Esophagus squamous epithelium (tissue), 5 donors: ENCODE results near the gene ALOX12. TPM values are rescaled to one million over a fixed set of nuclear protein-coding genes. Genes with fewer than 3 reads are reported as not detected.
"Not testable (repeated sequence)": the region's sequence is repeated elsewhere in the genome, so short reads cannot be mapped to it uniquely, and the experiment has no call there.

Experiments used
- DNase-seq: peaks from one replicate; lab custom pipeline; 2025; lab: John Stamatoyannopoulos, UW
- H3K27ac ChIP-seq, 4 donors: fragments of 200-600 bp; sonication (generic); one replicate each; pipeline ENCODE4 v1.5.1; 2016 to 2019; ENCODE audit warnings: mild to moderate bottlenecking in 1 of 4
- H3K27me3 ChIP-seq, 4 donors: fragments of 200-600 bp; sonication (generic); 1 replicate in 3 of 4; 2 replicates in 1 of 4; pipeline versions ENCODE4 v1.5.1 to v1.6.0; 2017 to 2021; ENCODE audit warnings: antibody characterized with exemption in 1 of 4
- H3K36me3 ChIP-seq, 3 donors: fragments of 200-600 bp; sonication (generic); one replicate each; pipeline ENCODE4 v1.5.1; 2016 to 2019
- H3K4me1 ChIP-seq, 3 donors: fragments of 200-600 bp; sonication (generic); one replicate each; pipeline ENCODE4 v1.5.1; 2017 to 2019
- H3K4me3 ChIP-seq, 4 donors: fragments of 200-600 bp; sonication (generic); 1 replicate in 3 of 4; 2 replicates in 1 of 4; pipeline ENCODE4 v1.5.1; 2016 to 2019; ENCODE audit warnings: mild to moderate bottlenecking in 2 of 4, moderate library complexity in 1 of 4
- H3K9me3 ChIP-seq, 3 donors: fragments of 200-600 bp; sonication (generic); one replicate each; pipeline ENCODE4 v1.5.1; 2016 to 2019
- POLR2A ChIP-seq, 4 donors: fragments of 450-650 bp; IDR thresholded peaks; one replicate each; pipeline ENCODE4 v1.6.1; 2017; ENCODE audit warnings: antibody characterized with exemption in 4 of 4, mild to moderate bottlenecking in 4 of 4, moderate library complexity in 3 of 4
- WGBS, 2 donors: methylation state at CpG; one replicate each; pipeline ENCODE4 v1.1.5; 2018; 5-methylcytosine and 5-hydroxymethylcytosine counted together
- intact Hi-C: fragments of 100-400 bp; cut with DNase I; formaldehyde crosslinking; loops from one replicate; pipeline ENCODE4 v1.15.0; 2022
- total RNA-seq, 4 donors: library from RNA; depleted of rRNA; stranded (reverse); fragments of >200 nt; gene quantifications; one replicate each; pipeline ENCODE4 v1.1.0, GENCODE V29; 2016
- TF ChIP-seq, protein P1 (sequence below), 6 experiments: fragments of 450-650 bp in 4 of 6; fragments of 200-600 bp in 2 of 6; sonication (generic) in 2 of 6; IDR thresholded peaks; one replicate each; pipeline ENCODE4 v1.5.1; 2016 to 2019; ENCODE audit warnings: antibody characterized with exemption in 6 of 6, mild to moderate bottlenecking in 4 of 6, moderate library complexity in 4 of 6
- donor health status: DM: yes; HTN: yes; CAD: no.

The ALOX12 gene
- total RNA-seq, 4 donors from 2014 or later, result 3.8 to 43.5 (median 26.4) TPM

DNA sequence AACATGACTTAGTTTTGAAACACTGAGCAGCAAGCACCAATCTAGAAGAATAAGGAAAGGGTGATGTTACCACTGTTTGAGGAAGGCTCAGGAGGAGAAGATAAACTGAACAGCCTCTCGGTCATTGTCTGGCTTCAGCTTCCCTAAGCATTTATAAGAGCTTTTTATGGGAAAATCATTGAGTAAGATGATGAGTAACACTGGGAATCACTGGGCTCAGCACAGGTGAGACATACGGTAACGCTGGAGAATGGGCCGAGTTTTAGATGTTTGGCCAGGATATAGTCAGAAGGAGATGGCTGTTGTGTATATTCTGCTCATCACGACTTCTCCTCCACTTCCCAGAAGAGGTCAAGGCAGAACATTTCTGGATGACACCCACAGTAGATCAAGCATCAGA lies 42.2 kb upstream of the ALOX12 start:
- 60 to 68% methylated on average over 5 of the region's 5 CpGs for WGBS, 2 donors
- no peak for DNase-seq
- Histone ChIP-seq H3K27ac (no peak overlapping the region), H3K36me3 (no peaks in the 10 kb centered on the region), H3K27me3 (no peaks in the 10 kb centered on the region), H3K4me1 (peaks cover 0 to 5% (median 0%) of the 10 kb centered on the region in 3 donors), H3K4me3 (no peak overlapping the region), H3K9me3 (no peaks in the 10 kb centered on the region)
- intact Hi-C loops, result no loop called here
- TF ChIP-seq, protein P1, sequence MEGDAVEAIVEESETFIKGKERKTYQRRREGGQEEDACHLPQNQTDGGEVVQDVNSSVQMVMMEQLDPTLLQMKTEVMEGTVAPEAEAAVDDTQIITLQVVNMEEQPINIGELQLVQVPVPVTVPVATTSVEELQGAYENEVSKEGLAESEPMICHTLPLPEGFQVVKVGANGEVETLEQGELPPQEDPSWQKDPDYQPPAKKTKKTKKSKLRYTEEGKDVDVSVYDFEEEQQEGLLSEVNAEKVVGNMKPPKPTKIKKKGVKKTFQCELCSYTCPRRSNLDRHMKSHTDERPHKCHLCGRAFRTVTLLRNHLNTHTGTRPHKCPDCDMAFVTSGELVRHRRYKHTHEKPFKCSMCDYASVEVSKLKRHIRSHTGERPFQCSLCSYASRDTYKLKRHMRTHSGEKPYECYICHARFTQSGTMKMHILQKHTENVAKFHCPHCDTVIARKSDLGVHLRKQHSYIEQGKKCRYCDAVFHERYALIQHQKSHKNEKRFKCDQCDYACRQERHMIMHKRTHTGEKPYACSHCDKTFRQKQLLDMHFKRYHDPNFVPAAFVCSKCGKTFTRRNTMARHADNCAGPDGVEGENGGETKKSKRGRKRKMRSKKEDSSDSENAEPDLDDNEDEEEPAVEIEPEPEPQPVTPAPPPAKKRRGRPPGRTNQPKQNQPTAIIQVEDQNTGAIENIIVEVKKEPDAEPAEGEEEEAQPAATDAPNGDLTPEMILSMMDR (IDR thresholded peaks at IDR 0.05), result no peak
- no peak for TF ChIP-seq POLR2A (IDR thresholded peaks at IDR 0.05)

DNA sequence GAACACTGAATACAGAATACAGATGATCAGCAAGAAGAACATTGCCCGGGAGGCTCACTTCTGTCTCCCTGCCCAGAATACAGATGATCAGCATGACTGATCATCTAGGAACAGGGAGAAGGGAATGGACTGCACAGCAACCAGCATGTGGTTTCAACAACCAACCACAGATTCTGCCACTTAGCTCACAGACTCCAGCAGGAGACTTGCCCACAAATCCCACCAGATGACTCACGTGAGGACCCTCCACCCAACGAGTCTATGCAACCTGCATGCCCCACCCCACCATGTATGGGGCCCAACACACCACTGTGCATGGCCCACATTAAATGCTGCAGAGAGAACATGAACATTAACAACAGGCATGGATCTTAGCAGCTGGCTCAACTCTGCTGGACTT lies 36.1 kb upstream of the ALOX12 start:
- no peaks in the 10 kb centered on the region for H3K36me3 ChIP-seq
- H3K9me3 ChIP-seq, result no peaks in the 10 kb centered on the region
- H3K27me3 ChIP-seq, result peaks cover 0 to 4% (median 0%) of the 10 kb centered on the region in 4 donors
- no peak overlapping the region for H3K27ac ChIP-seq
- DNase-seq, result no peak
- intact Hi-C loops, result no loop called here
- WGBS, 2 donors, result 70 to 83% methylated on average over 3 of the region's 3 CpGs
- H3K4me3 ChIP-seq, result no peak overlapping the region
- no peak for TF ChIP-seq POLR2A (IDR thresholded peaks at IDR 0.05)
- TF ChIP-seq, protein P1 (IDR thresholded peaks at IDR 0.05), result no peak
- no peaks in the 10 kb centered on the region for H3K4me1 ChIP-seq

DNA sequence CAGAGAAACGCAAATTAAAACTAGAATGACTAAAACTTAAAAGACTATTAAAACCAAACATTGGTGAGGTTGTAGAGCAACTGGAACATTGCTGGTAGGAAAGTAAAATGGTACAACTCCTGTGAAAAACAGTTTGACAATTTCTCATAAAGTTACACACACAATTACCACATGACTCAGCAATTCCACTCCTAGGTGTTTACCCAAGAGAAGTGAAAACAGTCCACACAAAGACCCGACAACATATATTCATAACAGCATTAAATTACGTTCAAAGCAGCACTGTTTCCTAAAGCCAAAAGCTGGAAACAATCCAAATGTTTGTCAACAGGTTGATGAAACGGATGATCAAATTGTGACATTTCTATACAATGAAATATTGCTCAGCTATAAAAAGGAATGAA lies 26.5 kb upstream of the ALOX12 start:
- 52 to 53% methylated on average over 4 of the region's 4 CpGs for WGBS, 2 donors
- Histone ChIP-seq H3K4me1 (no peaks in the 10 kb centered on the region), H3K9me3 (no peaks in the 10 kb centered on the region), H3K36me3 (no peaks in the 10 kb centered on the region), H3K27me3 (peaks cover 0 to 6% (median 0%) of the 10 kb centered on the region in 4 donors), H3K4me3 (no peak overlapping the region), H3K27ac (no peak overlapping the region)
- DNase-seq, result no peak
- intact Hi-C loops, result no loop called here
- TF ChIP-seq POLR2A (IDR thresholded peaks at IDR 0.05), result no peak
- TF ChIP-seq, protein P1 (IDR thresholded peaks at IDR 0.05), result no peak

DNA sequence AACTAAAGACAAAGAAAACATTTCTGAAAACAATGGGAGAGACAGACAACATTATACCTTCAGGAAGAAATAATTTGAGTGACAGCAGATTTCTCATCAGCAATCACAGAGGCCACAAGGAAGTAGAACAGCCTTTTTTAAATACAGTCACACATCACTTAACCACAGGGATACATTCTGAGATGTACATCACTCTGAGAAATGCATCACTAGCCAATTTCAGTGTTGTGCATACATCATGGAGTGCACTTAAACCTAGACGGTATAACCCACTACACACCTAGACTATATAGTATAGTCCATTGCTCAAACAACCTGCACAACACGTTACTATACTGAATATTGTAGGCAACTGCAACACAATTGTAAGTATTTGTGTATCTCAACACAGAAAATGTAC lies 24.9 kb upstream of the ALOX12 start:
- DNase-seq, result no peak
- TF ChIP-seq POLR2A (IDR thresholded peaks at IDR 0.05), result no peak
- TF ChIP-seq, protein P1 (IDR thresholded peaks at IDR 0.05), result no peak

DNA sequence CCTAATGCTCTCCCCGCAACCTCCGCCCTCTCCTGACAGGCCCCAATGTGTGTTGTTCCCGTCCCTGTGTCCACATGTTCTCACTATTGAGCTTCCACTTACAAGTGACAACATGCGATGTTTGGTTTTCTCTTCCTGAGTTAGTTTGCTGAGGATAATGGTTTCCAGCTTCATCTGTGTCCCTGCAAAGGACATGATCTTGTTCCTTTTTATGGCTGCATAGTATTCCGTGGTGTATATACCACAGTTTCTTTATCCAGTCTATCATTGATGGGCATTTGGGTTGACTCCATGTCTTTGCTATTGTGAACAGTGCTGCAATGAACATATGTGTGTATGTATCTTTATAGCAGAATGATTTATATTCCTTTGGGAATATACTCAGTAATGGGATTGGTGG lies 16.4 kb upstream of the ALOX12 start:
- H3K4me3 ChIP-seq, H3K27ac ChIP-seq, DNase-seq, intact Hi-C loops, H3K9me3 ChIP-seq, H3K27me3 ChIP-seq, H3K36me3 ChIP-seq: not testable (repeated sequence)
- 84 to 89% methylated on average over 5 of the region's 5 CpGs for WGBS, 2 donors
- H3K4me1 ChIP-seq, result peaks cover 0 to 16% (median 0%) of the 10 kb centered on the region in 3 donors

More for the DNA sequence above, 24.9 kb upstream of the ALOX12 start:
- H3K4me1 ChIP-seq, result no peaks in the 10 kb centered on the region
- no peaks in the 10 kb centered on the region for H3K27me3 ChIP-seq
- no peak overlapping the region for H3K4me3 ChIP-seq
- no peaks in the 10 kb centered on the region for H3K9me3 ChIP-seq
- no peaks in the 10 kb centered on the region for H3K36me3 ChIP-seq
- intact Hi-C loops, result no loop called here
- no peak overlapping the region for H3K27ac ChIP-seq
- 76 to 83% methylated on average over 2 of the region's 2 CpGs for WGBS, 2 donors

DNA sequence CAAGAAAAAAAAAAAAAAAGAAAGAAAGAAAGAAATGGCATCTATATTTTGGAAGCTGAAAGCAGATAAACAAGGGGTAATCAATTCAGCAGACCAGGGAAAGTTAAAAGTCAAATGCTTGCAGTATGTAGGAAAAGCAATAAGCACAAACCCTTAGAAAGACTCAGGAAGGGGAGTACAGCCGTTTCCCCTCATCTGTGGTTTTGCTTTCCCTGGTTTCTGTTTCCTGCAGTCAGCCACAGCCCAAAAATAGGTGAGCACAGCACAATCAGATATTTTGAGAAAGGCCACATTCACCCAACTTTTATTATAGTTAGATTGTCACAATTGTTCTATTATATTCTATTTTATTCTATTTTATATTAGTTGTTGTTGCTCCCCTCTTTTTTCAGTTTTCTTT lies 14.4 kb upstream of the ALOX12 start:
- no peaks in the 10 kb centered on the region for H3K9me3 ChIP-seq
- no peak for DNase-seq
- TF ChIP-seq, protein P1 (IDR thresholded peaks at IDR 0.05), result no peak
- TF ChIP-seq POLR2A (IDR thresholded peaks at IDR 0.05), result no peak
- peaks cover 0 to 29% (median 0%) of the 10 kb centered on the region in 3 donors for H3K4me1 ChIP-seq
- WGBS, 2 donors, result 29 to 52% methylated on average over 1 of the region's 1 CpG
- H3K4me3 ChIP-seq, result no peak overlapping the region
- H3K27me3 ChIP-seq, result no peaks in the 10 kb centered on the region
- intact Hi-C loops, result no loop called here
- H3K36me3 ChIP-seq, result no peaks in the 10 kb centered on the region
- no peak overlapping the region for H3K27ac ChIP-seq
